H1 (cell line): ENCODE results near the gene VPS51. TPM values are rescaled to one million over a fixed set of nuclear protein-coding genes. Genes with fewer than 3 reads are reported as not detected.
"Not testable (repeated sequence)": the region's sequence is repeated elsewhere in the genome, so short reads cannot be mapped to it uniquely, and the experiment has no call there.

Experiments used
- CTCF ChIA-PET: fragments of 300-600 bp; sonication (Branson Sonifier 250); formaldehyde crosslinking; loops from one replicate; lab custom pipeline; 2021; ENCODE audit not compliant: partially characterized antibody; lab: Charles Lee
- POLR2A ChIA-PET: fragments of 300-600 bp; sonication (Branson Sonifier 250); formaldehyde crosslinking; loops from one replicate; lab custom pipeline; 2021; ENCODE audit warnings: inconsistent platforms; ENCODE audit not compliant: partially characterized antibody; lab: Charles Lee
- DNase-seq, 2 experiments: peaks; one replicate each; pipeline versions ENCODE4 v3.0.0 to v3.0.0-alpha.2; 2010 to 2022; ENCODE audit warnings: low spot score in 2 of 2, low read depth in 1 of 2, mixed read lengths in 1 of 2
- FAIRE-seq: peaks from 2 replicates; lab custom pipeline; 2011; peaks lifted over from hg19 to GRCh38; lab: Jason Lieb, UNC
- H2AFZ ChIP-seq: 2 replicates; pipeline ENCODE4 v1.8.1; 2012; ENCODE audit warnings: low read length, inconsistent platforms
- H2AK5ac ChIP-seq: 2 replicates; pipeline ENCODE4 v1.6.1; 2013; ENCODE audit warnings: low read depth, low read length
- H2BK120ac ChIP-seq: replicated peaks from 2 replicates; pipeline ENCODE3; 2013; ENCODE audit warnings: low read depth, low read length, inconsistent platforms
- H2BK12ac ChIP-seq: 2 replicates; pipeline ENCODE4 v1.6.1; 2013; ENCODE audit warnings: low read depth, low read length
- H2BK15ac ChIP-seq: 2 replicates; pipeline ENCODE4 v1.6.1; 2013; ENCODE audit warnings: low read length
- H2BK20ac ChIP-seq: 2 replicates; pipeline ENCODE4 v1.6.1; 2013; ENCODE audit warnings: low read length
- H2BK5ac ChIP-seq: 2 replicates; pipeline ENCODE4 v1.6.1; 2013; ENCODE audit warnings: low read depth, low read length
- H3K14ac ChIP-seq: 2 replicates; pipeline ENCODE4 v1.6.1; 2013; ENCODE audit warnings: inconsistent platforms; ENCODE audit not compliant: insufficient read length
- H3K18ac ChIP-seq: 2 replicates; pipeline ENCODE4 v1.6.1; 2013; ENCODE audit warnings: low read length; ENCODE audit errors: extremely low read depth
- H3K23ac ChIP-seq: 2 replicates; pipeline ENCODE4 v1.6.1; 2013; ENCODE audit warnings: inconsistent platforms; ENCODE audit not compliant: insufficient read length
- H3K23me2 ChIP-seq: 2 replicates; pipeline ENCODE4 v1.6.1; 2013; ENCODE audit warnings: low read depth, low read length
- H3K27ac ChIP-seq: 2 replicates; pipeline ENCODE4 v1.6.1; 2011; ENCODE audit warnings: low read depth, low read length, inconsistent platforms
- H3K27me3 ChIP-seq, 4 experiments: replicated peaks in 1 of 4; 1 replicate in 1 of 4; 2 replicates in 3 of 4; pipeline versions ENCODE4 v1.6.1 to v1.8.1; 2011 to 2013; ENCODE audit warnings: low read length in 3 of 4, mild to moderate bottlenecking in 3 of 4, inconsistent platforms in 2 of 4, mixed read lengths in 2 of 4, moderate library complexity in 1 of 4; ENCODE audit not compliant: control insufficient read depth in 3 of 4, insufficient read depth in 3 of 4; ENCODE audit errors: extremely low read depth in 1 of 4
- H3K36me3 ChIP-seq, 4 experiments: 2 replicates each; pipeline versions ENCODE4 v1.6.1 to v1.8.1; 2011 to 2013; ENCODE audit warnings: mild to moderate bottlenecking in 4 of 4, low read length in 3 of 4, moderate library complexity in 2 of 4, control low read depth in 1 of 4, inconsistent platforms in 1 of 4; ENCODE audit not compliant: insufficient read depth in 4 of 4, control insufficient read depth in 2 of 4
- H3K4ac ChIP-seq: replicated peaks from 2 replicates; pipeline ENCODE3; 2013; ENCODE audit warnings: low read length, low read depth, mixed read lengths, inconsistent platforms; ENCODE audit not compliant: insufficient read length
- H3K4me1 ChIP-seq, 4 experiments: replicated peaks in 1 of 4; 1 replicate in 1 of 4; 2 replicates in 3 of 4; pipeline versions ENCODE4 v1.6.1 to v1.8.1; 2011 to 2013; ENCODE audit warnings: low read length in 3 of 4, inconsistent platforms in 2 of 4, mixed read lengths in 1 of 4; ENCODE audit not compliant: insufficient read depth in 4 of 4, control insufficient read depth in 3 of 4
- H3K4me2 ChIP-seq, 2 experiments: 2 replicates each; pipeline versions ENCODE4 v1.6.1 to v1.8.1; 2011 to 2013; ENCODE audit warnings: low read depth in 2 of 2, low read length in 2 of 2, control low read depth in 1 of 2, inconsistent platforms in 1 of 2, mild to moderate bottlenecking in 1 of 2; ENCODE audit not compliant: insufficient read depth in 1 of 2
- H3K4me3 ChIP-seq, 4 experiments: fragments of 200-600, 300-600 bp in 1 of 4; sonication (generic), shearing (Covaris generic), sonication (Bioruptor Twin) in 1 of 4; 2 replicates each; pipeline versions ENCODE4 v1.5.1 to v1.8.1; 2011 to 2016; ENCODE audit warnings: low read length in 4 of 4, low read depth in 3 of 4, control low read depth in 2 of 4, inconsistent platforms in 2 of 4, mild to moderate bottlenecking in 2 of 4, mixed read lengths in 1 of 4, moderate library complexity in 1 of 4; ENCODE audit not compliant: insufficient read depth in 2 of 4; ENCODE audit errors: extremely low read depth in 1 of 4
- H3K56ac ChIP-seq: replicated peaks from 2 replicates; pipeline ENCODE3; 2013; ENCODE audit warnings: low read depth, mild to moderate bottlenecking, mixed read lengths, low read length, inconsistent platforms; ENCODE audit not compliant: insufficient read length
- H3K79me1 ChIP-seq: 2 replicates; pipeline ENCODE4 v1.6.1; 2013; ENCODE audit warnings: low read depth, low read length, control low read depth
- H3K79me2 ChIP-seq, 2 experiments: 2 replicates each; pipeline versions ENCODE4 v1.6.1 to v1.8.1; 2012 to 2013; ENCODE audit warnings: low read length in 2 of 2, mild to moderate bottlenecking in 2 of 2, inconsistent platforms in 1 of 2; ENCODE audit not compliant: insufficient read depth in 2 of 2, control insufficient read depth in 1 of 2
- H3K9ac ChIP-seq, 4 experiments: replicated peaks in 1 of 4; 1 replicate in 1 of 4; 2 replicates in 3 of 4; pipeline versions ENCODE4 v1.6.1 to v1.8.1; 2011 to 2013; ENCODE audit warnings: low read depth in 3 of 4, low read length in 3 of 4, control low read depth in 2 of 4, mild to moderate bottlenecking in 2 of 4, moderate library complexity in 2 of 4, inconsistent platforms in 1 of 4; ENCODE audit errors: extremely low read depth in 1 of 4
- H3K9me3 ChIP-seq, 2 experiments: 2 replicates each; pipeline versions ENCODE4 v1.6.1 to v1.8.1; 2012 to 2013; ENCODE audit warnings: mild to moderate bottlenecking in 2 of 2, moderate library complexity in 2 of 2, control low read depth in 1 of 2, inconsistent platforms in 1 of 2, low read depth in 1 of 2, low read length in 1 of 2, mixed read lengths in 1 of 2; ENCODE audit not compliant: insufficient read depth in 2 of 2
- H4K20me1 ChIP-seq, 2 experiments: replicated peaks in 1 of 2; 2 replicates each; pipeline versions ENCODE3 to v1.8.1; 2011 to 2013; ENCODE audit warnings: inconsistent platforms in 2 of 2, low read length in 2 of 2, mild to moderate bottlenecking in 1 of 2; ENCODE audit not compliant: insufficient read depth in 2 of 2, control insufficient read depth in 1 of 2
- H4K5ac ChIP-seq: 2 replicates; pipeline ENCODE4 v1.6.1; 2013; ENCODE audit warnings: low read length, low read depth, mixed read lengths, inconsistent platforms; ENCODE audit not compliant: insufficient read length
- H4K8ac ChIP-seq: 2 replicates; pipeline ENCODE4 v1.8.0; 2013; ENCODE audit warnings: mild to moderate bottlenecking, moderate library complexity, low read length, inconsistent platforms; ENCODE audit not compliant: insufficient read depth; ENCODE audit errors: extremely low read depth
- H4K91ac ChIP-seq: replicated peaks from 2 replicates; pipeline ENCODE3; 2013; ENCODE audit warnings: low read length, mixed read lengths, inconsistent platforms; ENCODE audit not compliant: insufficient read length
- CEBPB ChIP-seq: IDR thresholded peaks from 2 replicates; pipeline ENCODE4 v1.6.1; 2012; ENCODE audit warnings: low read depth, low read length
- WGBS, 2 experiments: shearing (Covaris generic) in 1 of 2; methylation state at CpG; one replicate each; pipeline versions ENCODE4 v1.1.6 to v1.1.7; 2013 to 2015; ENCODE audit warnings: low lambda C conversion rate in 2 of 2, mixed read lengths in 2 of 2, inconsistent platforms in 1 of 2, low coverage in 1 of 2, missing lambda C conversion rate in 1 of 2; ENCODE audit not compliant: insufficient replicate concordance in 2 of 2, insufficient coverage in 1 of 2, insufficient read length in 1 of 2; ENCODE audit errors: extremely low coverage in 1 of 2, missing lambda C conversion rate in 1 of 2; 5-methylcytosine and 5-hydroxymethylcytosine counted together
- polyA plus RNA-seq, 7 experiments: library from polyadenylated mRNA; depleted of rRNA in 3 of 7; stranded (reverse) in 5 of 7; unstranded in 2 of 7; fragments of >200 nt in 5 of 7; fragments of 200-250 nt in 2 of 7; gene quantifications; 1 replicate in 5 of 7; 2 replicates in 1 of 7; 4 replicates in 1 of 7; pipeline versions ENCODE4 v1.2.1 to v1.2.3, GENCODE V29; 2011 to 2013; ENCODE audit warnings: missing spikeins in 2 of 7, mixed read lengths in 2 of 7
- total RNA-seq: library from RNA; stranded (reverse); fragmentation: NEBNext Ultra II Directional; extraction: Animal tissue kit (Norgen Biotek cat#: 25700); gene quantifications from 2 replicates; pipeline ENCODE4 v1.2.1, GENCODE V29; 2021

VPS51 gene
- total and polyA plus RNA-seq, 2 of the 8 experiments (the other 6 are each of a cell fraction or from before 2014, with no cell fraction given) = 97.4 to 142 TPM

- no peak for TF ChIP-seq CEBPB
These were observed 52.6 kb downstream of the VPS51 start (continued) for GRCh38 chr11:65148657-65149056.

- H3K27me3 ChIP-seq, H3K4me2 ChIP-seq, H2AK5ac ChIP-seq, CTCF ChIA-PET, H4K20me1 ChIP-seq, H2BK20ac ChIP-seq, H2BK15ac ChIP-seq, H2AFZ ChIP-seq, H3K18ac ChIP-seq, H3K4me3 ChIP-seq, H3K4me1 ChIP-seq, H3K9me3 ChIP-seq, FAIRE-seq, H3K4ac ChIP-seq, H3K9ac ChIP-seq, H2BK12ac ChIP-seq, H3K27ac ChIP-seq, DNase-seq, H2BK5ac ChIP-seq, H3K23me2 ChIP-seq, H3K36me3 ChIP-seq, H3K79me2 ChIP-seq, H3K23ac ChIP-seq, H4K5ac ChIP-seq, H3K56ac ChIP-seq, H3K14ac ChIP-seq, H3K79me1 ChIP-seq, POLR2A ChIA-PET, H4K91ac ChIP-seq, H2BK120ac ChIP-seq, H4K8ac ChIP-seq: not testable (repeated sequence)
- WGBS, 2 experiments = 90% methylated on average over 10 of the region's 10 CpGs; no CpG with 5 or more reads in 1 of the 2 experiments
These were observed 54.1 kb downstream of the VPS51 start for GRCh38 chr11:65150131-65150508.
